GM19328 (cell line): ENCODE measurements around the gene AOC2.
"Not testable (repeated sequence)": the region's sequence is repeated elsewhere in the genome, so short reads cannot be mapped to it uniquely, and the experiment has no call there.

Experiments used
- ATAC-seq: cut with Tn5 transposase; IDR thresholded peaks from one replicate; pipeline ENCODE4 v1.9.1; 2021; ENCODE audit warnings: mild to moderate bottlenecking, moderate library complexity; ENCODE audit not compliant: unreplicated experiment

AOC2 gene

GRCh38 chr17:42832213-42832933 is 12.0 kb upstream of the AOC2 start:
- no peak for ATAC-seq

- ATAC-seq: peak; percentile 88
Observed at GRCh38 chr17:42832934-42833766, 11.2 kb upstream of the AOC2 start, which contains the start of gene PSME3. TSS of gene PSME3 (plus strand) at chr17:42833397. CDS start at chr17:42833632, 235 bp downstream.

- no peak for ATAC-seq
Observed at GRCh38 chr17:42833767-42834422, 10.5 kb upstream of the AOC2 start.

- no peak for ATAC-seq
Observed at GRCh38 chr17:42835732-42836131, 8.6 kb upstream of the AOC2 start.

- ATAC-seq: no peak
Observed at GRCh38 chr17:42841975-42842685, 2.2 kb upstream of the AOC2 start.

GRCh38 chr17:42843358-42843934 is 934 bp upstream of the AOC2 start:
- no peak for ATAC-seq

- no peak for ATAC-seq
Observed at GRCh38 chr17:42844761-42845555, 578 bp downstream of the AOC2 start.

- no peak for ATAC-seq
Observed at GRCh38 chr17:42845556-42845917, 1.2 kb downstream of the AOC2 start.

- ATAC-seq: no peak
Observed at GRCh38 chr17:42845918-42846593, 1.7 kb downstream of the AOC2 start.

GRCh38 chr17:42846594-42847280 is 2.4 kb downstream of the AOC2 start:
- ATAC-seq: no peak

GRCh38 chr17:42848093-42848492 is 3.7 kb downstream of the AOC2 start:
- no peak for ATAC-seq

- ATAC-seq: no peak
Observed at GRCh38 chr17:42849031-42849430, 4.7 kb downstream of the AOC2 start.

GRCh38 chr17:42849451-42850181 is 5.2 kb downstream of the AOC2 start:
- no peak for ATAC-seq

GRCh38 chr17:42850954-42851353 is 6.6 kb downstream of the AOC2 start, which contains the start of gene AOC3:
TSS of gene AOC3 (plus strand) at chr17:42851199. CDS start at chr17:42851344, 145 bp downstream.
- ATAC-seq: no peak

- not testable (repeated sequence) for ATAC-seq
Observed at GRCh38 chr17:42851371-42852240, 7.2 kb downstream of the AOC2 start.

- no peak for ATAC-seq
Observed at GRCh38 chr17:42852351-42852750, 8.0 kb downstream of the AOC2 start.

- no peak for ATAC-seq
Observed at GRCh38 chr17:42853004-42853403, 8.6 kb downstream of the AOC2 start.
